HEK293 (cell line): Measurements from ENCODE around the gene UBE2J2.

Experiments
- CTCF ChIA-PET: fragments of 350-600 bp; formaldehyde crosslinking; extraction: SDS; loops from one replicate; lab custom pipeline; 2021; ENCODE audit warnings: antibody characterized with exemption; lab: Yijun Ruan, JAX
- POLR2A ChIA-PET: fragments of 300-600 bp; formaldehyde crosslinking; extraction: SDS; loops from one replicate; lab custom pipeline; 2020; ENCODE audit warnings: antibody characterized with exemption, inconsistent platforms; lab: Yijun Ruan, JAX
- H3K27ac ChIP-seq: fragments of 200-500 bp; sonication (Bioruptor generic); 2 replicates; pipeline ENCODE4 v1.5.1; 2014; ENCODE audit warnings: low read depth, low read length, control low read depth, inconsistent platforms; ENCODE audit errors: extremely low read depth
- H3K36me3 ChIP-seq, 2 experiments: fragments of 200-500 bp in 1 of 2; sonication (Bioruptor generic) in 1 of 2; 1 replicate in 1 of 2; 2 replicates in 1 of 2; pipeline ENCODE4 v1.5.1; 2014 to 2017; ENCODE audit warnings: inconsistent platforms in 2 of 2, low read length in 2 of 2; ENCODE audit not compliant: control insufficient read depth in 2 of 2, insufficient read depth in 1 of 2
- H3K4me1 ChIP-seq: fragments of 200-500 bp; sonication (Bioruptor generic); 2 replicates; pipeline ENCODE4 v1.5.1; 2014; ENCODE audit warnings: mild to moderate bottlenecking, low read length, inconsistent platforms; ENCODE audit not compliant: control insufficient read depth, insufficient read depth
- H3K4me3 ChIP-seq: 2 replicates; pipeline ENCODE4 v1.5.1; 2011; ENCODE audit warnings: low read depth, mild to moderate bottlenecking, control low read depth, low read length, moderate library complexity
- H3K9me3 ChIP-seq: fragments of 200-500 bp; sonication (Bioruptor generic); 2 replicates; pipeline ENCODE4 v1.5.1; 2014; ENCODE audit warnings: low read depth, low read length, inconsistent platforms; ENCODE audit not compliant: control insufficient read depth, insufficient read depth
- EGR2 ChIP-seq: fragments of 450-650 bp; formaldehyde crosslinking; IDR thresholded peaks from 2 replicates; pipeline ENCODE4 v1.5.1; 2016; ENCODE audit warnings: low read depth, missing biosample characterization, missing genetic modification characterization
- GLI2 ChIP-seq: fragments of 450-650 bp; formaldehyde crosslinking; IDR thresholded peaks from 2 replicates; pipeline ENCODE4; 2017; ENCODE audit warnings: missing biosample characterization, missing genetic modification characterization, low read depth, borderline replicate concordance
- GLIS2 ChIP-seq: fragments of 450-650 bp; formaldehyde crosslinking; IDR thresholded peaks from 2 replicates; pipeline ENCODE4 v1.5.1; 2016; ENCODE audit warnings: missing biosample characterization, missing genetic modification characterization
- KLF1 ChIP-seq: fragments of 450-650 bp; formaldehyde crosslinking; IDR thresholded peaks from 2 replicates; pipeline ENCODE4 v1.5.1; 2016; ENCODE audit warnings: missing biosample characterization, missing genetic modification characterization
- KLF8 ChIP-seq: fragments of 450-650 bp; formaldehyde crosslinking; IDR thresholded peaks from 2 replicates; pipeline ENCODE4 v1.5.1; 2016; ENCODE audit warnings: missing biosample characterization, missing genetic modification characterization
- KLF9 ChIP-seq: fragments of 450-650 bp; formaldehyde crosslinking; IDR thresholded peaks from 2 replicates; pipeline ENCODE4 v1.5.1; 2016; ENCODE audit warnings: missing biosample characterization, missing genetic modification characterization, low read depth
- OVOL3 ChIP-seq: fragments of 450-650 bp; formaldehyde crosslinking; IDR thresholded peaks from 2 replicates; pipeline ENCODE4 v1.5.1; 2016; ENCODE audit warnings: missing biosample characterization, missing genetic modification characterization
- ZBTB21 ChIP-seq: fragments of 450-650 bp; formaldehyde crosslinking; IDR thresholded peaks from 2 replicates; pipeline ENCODE4 v1.5.1; 2017; ENCODE audit warnings: missing biosample characterization, missing genetic modification characterization
- ZFP69B ChIP-seq: fragments of 450-650 bp; formaldehyde crosslinking; IDR thresholded peaks from 2 replicates; pipeline ENCODE4 v1.5.1; 2016; ENCODE audit warnings: missing biosample characterization, missing genetic modification characterization
- ZNF2 ChIP-seq: fragments of 450-650 bp; formaldehyde crosslinking; IDR thresholded peaks from 2 replicates; pipeline ENCODE4 v1.5.1; 2016; ENCODE audit warnings: missing biosample characterization, missing genetic modification characterization
- ZNF202 ChIP-seq: fragments of 450-650 bp; formaldehyde crosslinking; IDR thresholded peaks from 2 replicates; pipeline ENCODE4 v1.5.1; 2016; ENCODE audit warnings: missing biosample characterization, missing genetic modification characterization, borderline replicate concordance
- ZNF311 ChIP-seq: fragments of 450-650 bp; formaldehyde crosslinking; IDR thresholded peaks from 2 replicates; pipeline ENCODE4 v1.5.1; 2017; ENCODE audit warnings: missing biosample characterization, missing genetic modification characterization, borderline replicate concordance
- ZNF350 ChIP-seq: fragments of 450-650 bp; formaldehyde crosslinking; IDR thresholded peaks from 2 replicates; pipeline ENCODE4 v1.5.0; 2017; ENCODE audit warnings: missing biosample characterization, mild to moderate bottlenecking, missing genetic modification characterization
- ZNF629 ChIP-seq: fragments of 450-650 bp; formaldehyde crosslinking; IDR thresholded peaks from 2 replicates; pipeline ENCODE4 v1.5.1; 2017; ENCODE audit warnings: missing biosample characterization, missing genetic modification characterization
- ZNF658 ChIP-seq: fragments of 450-650 bp; formaldehyde crosslinking; IDR thresholded peaks from 2 replicates; pipeline ENCODE4; 2016; ENCODE audit warnings: missing biosample characterization, missing genetic modification characterization
- TF ChIP-seq, protein P1 (sequence below): fragments of 450-650 bp; formaldehyde crosslinking; IDR thresholded peaks from 2 replicates; pipeline ENCODE4 v1.5.1; 2016; ENCODE audit warnings: missing biosample characterization, missing genetic modification characterization, low read depth
- TF ChIP-seq, protein P2 (sequence below): fragments of 450-650 bp; formaldehyde crosslinking; IDR thresholded peaks from 2 replicates; pipeline ENCODE4 v1.5.0; 2017; ENCODE audit warnings: missing biosample characterization, missing genetic modification characterization, borderline replicate concordance
- TF ChIP-seq, protein P3 (sequence below): fragments of 450-650 bp; IDR thresholded peaks from 2 replicates; pipeline ENCODE4 v1.5.1; 2018; ENCODE audit warnings: missing biosample characterization, mild to moderate bottlenecking, missing genetic modification characterization
- TF ChIP-seq, protein P4 (sequence below): fragments of 450-650 bp; formaldehyde crosslinking; IDR thresholded peaks from 2 replicates; pipeline ENCODE4 v1.5.1; 2016; ENCODE audit warnings: missing biosample characterization, missing genetic modification characterization
- TF ChIP-seq, protein P5 (sequence below): fragments of 450-650 bp; formaldehyde crosslinking; conservative IDR thresholded peaks from 2 replicates; pipeline ENCODE4 v1.5.1; 2016; ENCODE audit warnings: low read depth, missing biosample characterization, missing genetic modification characterization
- TF ChIP-seq, protein P6 (sequence below): fragments of 450-650 bp; formaldehyde crosslinking; IDR thresholded peaks from 2 replicates; pipeline ENCODE4 v1.5.1; 2016; ENCODE audit warnings: missing biosample characterization, missing genetic modification characterization

UBE2J2 gene

DNA sequence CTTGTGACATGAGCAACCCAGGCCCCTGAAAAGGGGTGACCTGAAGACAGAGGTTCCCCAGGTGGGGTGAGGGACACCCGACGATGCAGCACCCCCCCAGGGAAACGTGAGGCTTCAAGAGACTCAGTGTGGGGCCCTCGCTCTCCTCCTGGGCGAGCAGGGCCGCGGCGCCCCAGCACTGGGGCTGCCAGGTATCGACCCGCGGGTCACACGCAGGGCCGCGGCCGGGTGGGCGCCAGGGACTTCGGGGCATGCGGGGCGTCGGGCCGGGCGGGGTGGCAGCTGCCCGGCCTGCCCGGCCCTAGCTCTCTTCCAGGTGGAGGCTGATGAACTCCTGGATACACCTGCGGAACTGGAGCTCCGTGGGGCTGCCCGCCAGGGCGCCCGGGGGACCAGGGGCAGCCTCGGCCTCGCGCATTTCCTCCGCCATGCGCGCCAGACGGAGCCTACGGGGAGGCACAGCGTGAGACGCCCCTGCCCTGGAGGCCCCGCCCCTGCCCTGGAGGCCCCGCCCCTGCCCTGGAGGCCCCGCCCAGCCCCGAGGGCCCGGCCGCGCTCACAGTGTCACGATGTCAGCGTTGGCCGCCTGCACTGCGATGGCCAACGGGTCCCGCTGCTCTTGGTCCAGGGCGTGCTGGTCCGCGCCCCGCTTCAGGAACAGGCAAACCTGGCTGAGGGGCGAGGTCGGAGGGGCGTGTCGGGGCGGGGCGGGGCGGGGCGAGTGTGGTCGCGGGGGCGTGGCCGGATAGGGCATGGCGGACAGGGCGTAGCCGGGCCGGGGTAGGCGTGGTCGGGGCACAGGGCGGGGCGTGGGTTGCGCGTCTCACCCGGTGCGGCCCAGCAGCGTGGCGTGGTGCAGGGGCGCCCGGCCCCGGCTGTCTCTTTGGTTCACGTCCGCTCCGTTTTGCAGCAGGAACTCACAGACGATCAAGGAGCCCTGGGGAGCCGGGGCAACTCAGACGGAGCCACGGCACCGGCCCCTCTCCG is 19.9 kb upstream of the UBE2J2 start:
- Histone ChIP-seq H3K4me1 (no peaks in the 10 kb centered on the region), H3K27ac (no peak overlapping the region), H3K9me3 (no peaks in the 10 kb centered on the region), H3K4me3 (no peak overlapping the region), H3K36me3 (peaks cover 0 to 41% of the 10 kb centered on the region in 2 experiments; a peak in 1 of 3 replicates)
- CTCF ChIA-PET, result interaction anchor here (4.3 kb wide), 1 partner anchor 174 kb away, joined by 76 read pairs; no protein-coding TSS in a partner anchor
- POLR2A ChIA-PET, result no interaction called here
- TF ChIP-seq, protein P1, sequence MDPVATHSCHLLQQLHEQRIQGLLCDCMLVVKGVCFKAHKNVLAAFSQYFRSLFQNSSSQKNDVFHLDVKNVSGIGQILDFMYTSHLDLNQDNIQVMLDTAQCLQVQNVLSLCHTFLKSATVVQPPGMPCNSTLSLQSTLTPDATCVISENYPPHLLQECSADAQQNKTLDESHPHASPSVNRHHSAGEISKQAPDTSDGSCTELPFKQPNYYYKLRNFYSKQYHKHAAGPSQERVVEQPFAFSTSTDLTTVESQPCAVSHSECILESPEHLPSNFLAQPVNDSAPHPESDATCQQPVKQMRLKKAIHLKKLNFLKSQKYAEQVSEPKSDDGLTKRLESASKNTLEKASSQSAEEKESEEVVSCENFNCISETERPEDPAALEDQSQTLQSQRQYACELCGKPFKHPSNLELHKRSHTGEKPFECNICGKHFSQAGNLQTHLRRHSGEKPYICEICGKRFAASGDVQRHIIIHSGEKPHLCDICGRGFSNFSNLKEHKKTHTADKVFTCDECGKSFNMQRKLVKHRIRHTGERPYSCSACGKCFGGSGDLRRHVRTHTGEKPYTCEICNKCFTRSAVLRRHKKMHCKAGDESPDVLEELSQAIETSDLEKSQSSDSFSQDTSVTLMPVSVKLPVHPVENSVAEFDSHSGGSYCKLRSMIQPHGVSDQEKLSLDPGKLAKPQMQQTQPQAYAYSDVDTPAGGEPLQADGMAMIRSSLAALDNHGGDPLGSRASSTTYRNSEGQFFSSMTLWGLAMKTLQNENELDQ (tag by site-specific recombination), result no peak
- TF ChIP-seq, protein P2, sequence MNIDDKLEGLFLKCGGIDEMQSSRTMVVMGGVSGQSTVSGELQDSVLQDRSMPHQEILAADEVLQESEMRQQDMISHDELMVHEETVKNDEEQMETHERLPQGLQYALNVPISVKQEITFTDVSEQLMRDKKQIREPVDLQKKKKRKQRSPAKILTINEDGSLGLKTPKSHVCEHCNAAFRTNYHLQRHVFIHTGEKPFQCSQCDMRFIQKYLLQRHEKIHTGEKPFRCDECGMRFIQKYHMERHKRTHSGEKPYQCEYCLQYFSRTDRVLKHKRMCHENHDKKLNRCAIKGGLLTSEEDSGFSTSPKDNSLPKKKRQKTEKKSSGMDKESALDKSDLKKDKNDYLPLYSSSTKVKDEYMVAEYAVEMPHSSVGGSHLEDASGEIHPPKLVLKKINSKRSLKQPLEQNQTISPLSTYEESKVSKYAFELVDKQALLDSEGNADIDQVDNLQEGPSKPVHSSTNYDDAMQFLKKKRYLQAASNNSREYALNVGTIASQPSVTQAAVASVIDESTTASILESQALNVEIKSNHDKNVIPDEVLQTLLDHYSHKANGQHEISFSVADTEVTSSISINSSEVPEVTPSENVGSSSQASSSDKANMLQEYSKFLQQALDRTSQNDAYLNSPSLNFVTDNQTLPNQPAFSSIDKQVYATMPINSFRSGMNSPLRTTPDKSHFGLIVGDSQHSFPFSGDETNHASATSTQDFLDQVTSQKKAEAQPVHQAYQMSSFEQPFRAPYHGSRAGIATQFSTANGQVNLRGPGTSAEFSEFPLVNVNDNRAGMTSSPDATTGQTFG (tag by site-specific recombination), result no peak
- TF ChIP-seq, protein P3, sequence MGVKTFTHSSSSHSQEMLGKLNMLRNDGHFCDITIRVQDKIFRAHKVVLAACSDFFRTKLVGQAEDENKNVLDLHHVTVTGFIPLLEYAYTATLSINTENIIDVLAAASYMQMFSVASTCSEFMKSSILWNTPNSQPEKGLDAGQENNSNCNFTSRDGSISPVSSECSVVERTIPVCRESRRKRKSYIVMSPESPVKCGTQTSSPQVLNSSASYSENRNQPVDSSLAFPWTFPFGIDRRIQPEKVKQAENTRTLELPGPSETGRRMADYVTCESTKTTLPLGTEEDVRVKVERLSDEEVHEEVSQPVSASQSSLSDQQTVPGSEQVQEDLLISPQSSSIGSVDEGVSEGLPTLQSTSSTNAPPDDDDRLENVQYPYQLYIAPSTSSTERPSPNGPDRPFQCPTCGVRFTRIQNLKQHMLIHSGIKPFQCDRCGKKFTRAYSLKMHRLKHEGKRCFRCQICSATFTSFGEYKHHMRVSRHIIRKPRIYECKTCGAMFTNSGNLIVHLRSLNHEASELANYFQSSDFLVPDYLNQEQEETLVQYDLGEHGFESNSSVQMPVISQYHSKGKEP (tag by site-specific recombination), result no peak
- no peak for TF ChIP-seq ZNF629 (tag by site-specific recombination)
- TF ChIP-seq KLF1, result peak; percentile 92
- TF ChIP-seq, protein P4, sequence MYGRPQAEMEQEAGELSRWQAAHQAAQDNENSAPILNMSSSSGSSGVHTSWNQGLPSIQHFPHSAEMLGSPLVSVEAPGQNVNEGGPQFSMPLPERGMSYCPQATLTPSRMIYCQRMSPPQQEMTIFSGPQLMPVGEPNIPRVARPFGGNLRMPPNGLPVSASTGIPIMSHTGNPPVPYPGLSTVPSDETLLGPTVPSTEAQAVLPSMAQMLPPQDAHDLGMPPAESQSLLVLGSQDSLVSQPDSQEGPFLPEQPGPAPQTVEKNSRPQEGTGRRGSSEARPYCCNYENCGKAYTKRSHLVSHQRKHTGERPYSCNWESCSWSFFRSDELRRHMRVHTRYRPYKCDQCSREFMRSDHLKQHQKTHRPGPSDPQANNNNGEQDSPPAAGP (tag by site-specific recombination), result no peak
- TF ChIP-seq ZNF202 (tag by site-specific recombination), result no peak
- TF ChIP-seq, protein P5, sequence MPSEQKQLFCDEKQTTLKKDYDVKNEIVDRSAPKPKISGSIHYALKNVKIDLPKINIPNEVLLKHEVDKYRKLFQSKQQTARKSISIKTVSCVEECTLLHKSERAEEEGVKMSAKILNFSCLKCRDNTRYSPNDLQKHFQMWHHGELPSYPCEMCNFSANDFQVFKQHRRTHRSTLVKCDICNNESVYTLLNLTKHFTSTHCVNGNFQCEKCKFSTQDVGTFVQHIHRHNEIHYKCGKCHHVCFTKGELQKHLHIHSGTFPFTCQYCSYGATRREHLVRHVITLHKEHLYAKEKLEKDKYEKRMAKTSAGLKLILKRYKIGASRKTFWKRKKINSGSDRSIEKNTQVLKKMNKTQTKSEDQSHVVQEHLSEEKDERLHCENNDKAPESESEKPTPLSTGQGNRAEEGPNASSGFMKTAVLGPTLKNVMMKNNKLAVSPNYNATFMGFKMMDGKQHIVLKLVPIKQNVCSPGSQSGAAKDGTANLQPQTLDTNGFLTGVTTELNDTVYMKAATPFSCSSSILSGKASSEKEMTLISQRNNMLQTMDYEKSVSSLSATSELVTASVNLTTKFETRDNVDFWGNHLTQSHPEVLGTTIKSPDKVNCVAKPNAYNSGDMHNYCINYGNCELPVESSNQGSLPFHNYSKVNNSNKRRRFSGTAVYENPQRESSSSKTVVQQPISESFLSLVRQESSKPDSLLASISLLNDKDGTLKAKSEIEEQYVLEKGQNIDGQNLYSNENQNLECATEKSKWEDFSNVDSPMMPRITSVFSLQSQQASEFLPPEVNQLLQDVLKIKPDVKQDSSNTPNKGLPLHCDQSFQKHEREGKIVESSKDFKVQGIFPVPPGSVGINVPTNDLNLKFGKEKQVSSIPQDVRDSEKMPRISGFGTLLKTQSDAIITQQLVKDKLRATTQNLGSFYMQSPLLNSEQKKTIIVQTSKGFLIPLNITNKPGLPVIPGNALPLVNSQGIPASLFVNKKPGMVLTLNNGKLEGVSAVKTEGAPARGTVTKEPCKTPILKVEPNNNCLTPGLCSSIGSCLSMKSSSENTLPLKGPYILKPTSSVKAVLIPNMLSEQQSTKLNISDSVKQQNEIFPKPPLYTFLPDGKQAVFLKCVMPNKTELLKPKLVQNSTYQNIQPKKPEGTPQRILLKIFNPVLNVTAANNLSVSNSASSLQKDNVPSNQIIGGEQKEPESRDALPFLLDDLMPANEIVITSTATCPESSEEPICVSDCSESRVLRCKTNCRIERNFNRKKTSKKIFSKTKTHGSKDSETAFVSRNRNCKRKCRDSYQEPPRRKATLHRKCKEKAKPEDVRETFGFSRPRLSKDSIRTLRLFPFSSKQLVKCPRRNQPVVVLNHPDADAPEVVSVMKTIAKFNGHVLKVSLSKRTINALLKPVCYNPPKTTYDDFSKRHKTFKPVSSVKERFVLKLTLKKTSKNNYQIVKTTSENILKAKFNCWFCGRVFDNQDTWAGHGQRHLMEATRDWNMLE (tag by site-specific recombination), result no peak
- peak; percentile 73 for TF ChIP-seq KLF9 (tag by site-specific recombination)
- TF ChIP-seq ZNF2 (tag by site-specific recombination), result no peak
- TF ChIP-seq ZFP69B (tag by site-specific recombination), result no peak
- TF ChIP-seq, protein P6, sequence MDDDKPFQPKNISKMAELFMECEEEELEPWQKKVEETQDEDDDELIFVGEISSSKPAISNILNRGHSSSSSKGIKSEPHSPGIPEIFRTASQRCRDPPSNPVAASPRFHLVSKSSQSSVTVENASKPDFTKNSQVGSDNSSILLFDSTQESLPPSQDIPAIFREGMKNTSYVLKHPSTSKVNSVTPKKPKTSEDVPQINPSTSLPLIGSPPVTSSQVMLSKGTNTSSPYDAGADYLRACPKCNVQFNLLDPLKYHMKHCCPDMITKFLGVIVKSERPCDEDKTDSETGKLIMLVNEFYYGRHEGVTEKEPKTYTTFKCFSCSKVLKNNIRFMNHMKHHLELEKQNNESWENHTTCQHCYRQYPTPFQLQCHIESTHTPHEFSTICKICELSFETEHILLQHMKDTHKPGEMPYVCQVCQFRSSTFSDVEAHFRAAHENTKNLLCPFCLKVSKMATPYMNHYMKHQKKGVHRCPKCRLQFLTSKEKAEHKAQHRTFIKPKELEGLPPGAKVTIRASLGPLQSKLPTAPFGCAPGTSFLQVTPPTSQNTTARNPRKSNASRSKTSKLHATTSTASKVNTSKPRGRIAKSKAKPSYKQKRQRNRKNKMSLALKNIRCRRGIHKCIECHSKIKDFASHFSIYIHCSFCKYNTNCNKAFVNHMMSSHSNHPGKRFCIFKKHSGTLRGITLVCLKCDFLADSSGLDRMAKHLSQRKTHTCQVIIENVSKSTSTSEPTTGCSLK (tag by site-specific recombination), result no peak
- TF ChIP-seq GLI2 (tag by site-specific recombination), result no peak
- TF ChIP-seq ZNF311 (tag by site-specific recombination), result no peak
- TF ChIP-seq OVOL3 (tag by site-specific recombination), result no peak
- TF ChIP-seq GLIS2 (tag by site-specific recombination), result peak; percentile 28; the same call in 1 of the 2 replicates
- peak; percentile 98 for TF ChIP-seq KLF8 (tag by site-specific recombination)
- TF ChIP-seq ZNF350, result no peak
- TF ChIP-seq ZNF658 (tag by site-specific recombination), result no peak
- TF ChIP-seq EGR2, result no peak
- TF ChIP-seq ZBTB21 (tag by site-specific recombination), result no peak
